ENCODE results near the gene HLA-DOA.

Gene HLA-DOA

DNA sequence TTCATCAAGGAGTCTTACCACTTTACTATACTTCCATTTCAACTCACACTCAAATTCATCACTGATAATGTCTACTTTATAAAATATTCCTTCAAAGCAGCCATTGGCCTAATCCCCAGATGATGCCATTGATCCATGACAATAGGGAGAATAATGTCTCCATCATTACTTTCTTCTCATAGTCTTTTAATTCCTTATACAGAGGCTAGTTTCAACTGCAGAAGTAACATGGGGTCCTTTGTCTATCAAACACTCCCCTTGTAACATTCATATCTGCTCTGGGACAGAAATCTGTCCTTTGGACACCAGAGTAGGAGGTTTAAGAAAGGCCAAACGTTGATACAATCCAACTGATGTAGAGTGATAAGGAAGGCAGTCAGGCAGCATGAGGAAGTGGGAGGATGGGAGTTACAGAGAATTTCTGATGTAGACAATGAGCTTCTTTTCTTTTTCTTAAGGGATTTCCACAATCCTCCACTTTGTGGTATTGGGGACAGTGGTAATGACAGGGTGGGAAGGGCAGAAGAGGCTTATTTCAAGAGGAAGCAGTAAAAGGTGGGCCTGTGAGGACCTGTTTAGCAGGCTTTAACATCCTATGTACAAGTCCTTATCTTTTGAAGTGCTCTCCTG, 18.9 kb upstream of the HLA-DOA start:
- TF ChIP-seq, protein P1, sequence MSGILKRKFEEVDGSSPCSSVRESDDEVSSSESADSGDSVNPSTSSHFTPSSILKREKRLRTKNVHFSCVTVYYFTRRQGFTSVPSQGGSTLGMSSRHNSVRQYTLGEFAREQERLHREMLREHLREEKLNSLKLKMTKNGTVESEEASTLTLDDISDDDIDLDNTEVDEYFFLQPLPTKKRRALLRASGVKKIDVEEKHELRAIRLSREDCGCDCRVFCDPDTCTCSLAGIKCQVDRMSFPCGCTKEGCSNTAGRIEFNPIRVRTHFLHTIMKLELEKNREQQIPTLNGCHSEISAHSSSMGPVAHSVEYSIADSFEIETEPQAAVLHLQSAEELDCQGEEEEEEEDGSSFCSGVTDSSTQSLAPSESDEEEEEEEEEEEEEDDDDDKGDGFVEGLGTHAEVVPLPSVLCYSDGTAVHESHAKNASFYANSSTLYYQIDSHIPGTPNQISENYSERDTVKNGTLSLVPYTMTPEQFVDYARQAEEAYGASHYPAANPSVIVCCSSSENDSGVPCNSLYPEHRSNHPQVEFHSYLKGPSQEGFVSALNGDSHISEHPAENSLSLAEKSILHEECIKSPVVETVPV (CRISPR knock-in tag; IDR thresholded peaks at IDR 0.05), result no peak
- TF ChIP-seq GLIS3 (CRISPR knock-in tag; IDR thresholded peaks at IDR 0.05) (no peak), TOX (CRISPR knock-in tag; IDR thresholded peaks at IDR 0.05; ENCODE audit: borderline replicate concordance) (no peak), ZC3H10 (CRISPR knock-in tag; IDR thresholded peaks at IDR 0.05) (no peak), ESRRG (CRISPR knock-in tag; IDR thresholded peaks at IDR 0.05) (no peak), ZFP30 (CRISPR knock-in tag; IDR thresholded peaks at IDR 0.05) (no peak), ZFP3 (CRISPR knock-in tag; IDR thresholded peaks at IDR 0.05) (no peak), RARB (CRISPR knock-in tag; IDR thresholded peaks at IDR 0.05) (no peak), ZNF8 (CRISPR knock-in tag; IDR thresholded peaks at IDR 0.05) (no peak), OSR1 (CRISPR knock-in tag; IDR thresholded peaks at IDR 0.05) (no peak), PPARA (CRISPR knock-in tag; IDR thresholded peaks at IDR 0.05; ENCODE audit: borderline replicate concordance) (no peak), SNAI2 (CRISPR knock-in tag; IDR thresholded peaks at IDR 0.05) (no peak), TCF4 (CRISPR knock-in tag; IDR thresholded peaks at IDR 0.05; ENCODE audit: borderline replicate concordance) (no peak), ZNF565 (CRISPR knock-in tag; conservative IDR thresholded peaks at IDR 0.05; ENCODE audit: low read depth) (no peak), ZNF70 (CRISPR knock-in tag; IDR thresholded peaks at IDR 0.05) (no peak)
- TF ChIP-seq, protein P2, sequence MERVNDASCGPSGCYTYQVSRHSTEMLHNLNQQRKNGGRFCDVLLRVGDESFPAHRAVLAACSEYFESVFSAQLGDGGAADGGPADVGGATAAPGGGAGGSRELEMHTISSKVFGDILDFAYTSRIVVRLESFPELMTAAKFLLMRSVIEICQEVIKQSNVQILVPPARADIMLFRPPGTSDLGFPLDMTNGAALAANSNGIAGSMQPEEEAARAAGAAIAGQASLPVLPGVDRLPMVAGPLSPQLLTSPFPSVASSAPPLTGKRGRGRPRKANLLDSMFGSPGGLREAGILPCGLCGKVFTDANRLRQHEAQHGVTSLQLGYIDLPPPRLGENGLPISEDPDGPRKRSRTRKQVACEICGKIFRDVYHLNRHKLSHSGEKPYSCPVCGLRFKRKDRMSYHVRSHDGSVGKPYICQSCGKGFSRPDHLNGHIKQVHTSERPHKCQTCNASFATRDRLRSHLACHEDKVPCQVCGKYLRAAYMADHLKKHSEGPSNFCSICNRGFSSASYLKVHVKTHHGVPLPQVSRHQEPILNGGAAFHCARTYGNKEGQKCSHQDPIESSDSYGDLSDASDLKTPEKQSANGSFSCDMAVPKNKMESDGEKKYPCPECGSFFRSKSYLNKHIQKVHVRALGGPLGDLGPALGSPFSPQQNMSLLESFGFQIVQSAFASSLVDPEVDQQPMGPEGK (CRISPR knock-in tag; IDR thresholded peaks at IDR 0.05; ENCODE audit: borderline replicate concordance), result no peak
- TF ChIP-seq, protein P3, sequence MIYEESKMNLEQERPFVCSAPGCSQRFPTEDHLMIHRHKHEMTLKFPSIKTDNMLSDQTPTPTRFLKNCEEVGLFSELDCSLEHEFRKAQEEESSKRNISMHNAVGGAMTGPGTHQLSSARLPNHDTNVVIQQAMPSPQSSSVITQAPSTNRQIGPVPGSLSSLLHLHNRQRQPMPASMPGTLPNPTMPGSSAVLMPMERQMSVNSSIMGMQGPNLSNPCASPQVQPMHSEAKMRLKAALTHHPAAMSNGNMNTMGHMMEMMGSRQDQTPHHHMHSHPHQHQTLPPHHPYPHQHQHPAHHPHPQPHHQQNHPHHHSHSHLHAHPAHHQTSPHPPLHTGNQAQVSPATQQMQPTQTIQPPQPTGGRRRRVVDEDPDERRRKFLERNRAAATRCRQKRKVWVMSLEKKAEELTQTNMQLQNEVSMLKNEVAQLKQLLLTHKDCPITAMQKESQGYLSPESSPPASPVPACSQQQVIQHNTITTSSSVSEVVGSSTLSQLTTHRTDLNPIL (CRISPR knock-in tag; IDR thresholded peaks at IDR 0.05; ENCODE audit: low read depth), result no peak
- TF ChIP-seq, protein P4, sequence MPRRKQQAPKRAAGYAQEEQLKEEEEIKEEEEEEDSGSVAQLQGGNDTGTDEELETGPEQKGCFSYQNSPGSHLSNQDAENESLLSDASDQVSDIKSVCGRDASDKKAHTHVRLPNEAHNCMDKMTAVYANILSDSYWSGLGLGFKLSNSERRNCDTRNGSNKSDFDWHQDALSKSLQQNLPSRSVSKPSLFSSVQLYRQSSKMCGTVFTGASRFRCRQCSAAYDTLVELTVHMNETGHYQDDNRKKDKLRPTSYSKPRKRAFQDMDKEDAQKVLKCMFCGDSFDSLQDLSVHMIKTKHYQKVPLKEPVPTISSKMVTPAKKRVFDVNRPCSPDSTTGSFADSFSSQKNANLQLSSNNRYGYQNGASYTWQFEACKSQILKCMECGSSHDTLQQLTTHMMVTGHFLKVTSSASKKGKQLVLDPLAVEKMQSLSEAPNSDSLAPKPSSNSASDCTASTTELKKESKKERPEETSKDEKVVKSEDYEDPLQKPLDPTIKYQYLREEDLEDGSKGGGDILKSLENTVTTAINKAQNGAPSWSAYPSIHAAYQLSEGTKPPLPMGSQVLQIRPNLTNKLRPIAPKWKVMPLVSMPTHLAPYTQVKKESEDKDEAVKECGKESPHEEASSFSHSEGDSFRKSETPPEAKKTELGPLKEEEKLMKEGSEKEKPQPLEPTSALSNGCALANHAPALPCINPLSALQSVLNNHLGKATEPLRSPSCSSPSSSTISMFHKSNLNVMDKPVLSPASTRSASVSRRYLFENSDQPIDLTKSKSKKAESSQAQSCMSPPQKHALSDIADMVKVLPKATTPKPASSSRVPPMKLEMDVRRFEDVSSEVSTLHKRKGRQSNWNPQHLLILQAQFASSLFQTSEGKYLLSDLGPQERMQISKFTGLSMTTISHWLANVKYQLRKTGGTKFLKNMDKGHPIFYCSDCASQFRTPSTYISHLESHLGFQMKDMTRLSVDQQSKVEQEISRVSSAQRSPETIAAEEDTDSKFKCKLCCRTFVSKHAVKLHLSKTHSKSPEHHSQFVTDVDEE (CRISPR knock-in tag; IDR thresholded peaks at IDR 0.05), result no peak
- TF ChIP-seq, protein P5, sequence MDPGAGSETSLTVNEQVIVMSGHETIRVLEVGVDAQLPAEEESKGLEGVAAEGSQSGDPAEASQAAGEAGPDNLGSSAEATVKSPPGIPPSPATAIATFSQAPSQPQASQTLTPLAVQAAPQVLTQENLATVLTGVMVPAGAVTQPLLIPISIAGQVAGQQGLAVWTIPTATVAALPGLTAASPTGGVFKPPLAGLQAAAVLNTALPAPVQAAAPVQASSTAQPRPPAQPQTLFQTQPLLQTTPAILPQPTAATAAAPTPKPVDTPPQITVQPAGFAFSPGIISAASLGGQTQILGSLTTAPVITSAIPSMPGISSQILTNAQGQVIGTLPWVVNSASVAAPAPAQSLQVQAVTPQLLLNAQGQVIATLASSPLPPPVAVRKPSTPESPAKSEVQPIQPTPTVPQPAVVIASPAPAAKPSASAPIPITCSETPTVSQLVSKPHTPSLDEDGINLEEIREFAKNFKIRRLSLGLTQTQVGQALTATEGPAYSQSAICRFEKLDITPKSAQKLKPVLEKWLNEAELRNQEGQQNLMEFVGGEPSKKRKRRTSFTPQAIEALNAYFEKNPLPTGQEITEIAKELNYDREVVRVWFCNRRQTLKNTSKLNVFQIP (CRISPR knock-in tag; IDR thresholded peaks at IDR 0.05; ENCODE audit: borderline replicate concordance, low read depth), result no peak
- ATAC-seq, result no peak

DNA sequence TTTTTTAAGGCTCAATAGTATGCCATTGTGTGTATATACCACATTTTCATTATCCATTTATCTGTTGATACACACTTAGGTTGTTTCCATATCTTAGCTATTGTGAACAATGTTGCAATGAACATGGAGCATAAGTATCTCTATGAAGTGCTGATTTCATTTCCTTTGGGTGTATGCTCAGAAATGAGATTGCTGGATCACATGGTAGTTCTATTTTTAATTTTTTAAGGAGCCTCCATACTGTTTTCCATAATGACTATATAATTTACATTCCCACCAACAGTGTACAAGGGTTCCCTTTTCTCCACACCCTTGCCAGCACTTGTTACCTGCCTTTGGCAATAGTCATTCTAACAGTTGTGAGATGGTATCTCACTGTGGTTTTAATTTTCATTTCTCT, 15.1 kb upstream of the HLA-DOA start:
- no peak for ATAC-seq
- TF ChIP-seq ISL1 (CRISPR knock-in tag; IDR thresholded peaks at IDR 0.05) (no peak), ZNF70 (CRISPR knock-in tag; IDR thresholded peaks at IDR 0.05) (no peak), RARB (CRISPR knock-in tag; IDR thresholded peaks at IDR 0.05) (no peak)

DNA sequence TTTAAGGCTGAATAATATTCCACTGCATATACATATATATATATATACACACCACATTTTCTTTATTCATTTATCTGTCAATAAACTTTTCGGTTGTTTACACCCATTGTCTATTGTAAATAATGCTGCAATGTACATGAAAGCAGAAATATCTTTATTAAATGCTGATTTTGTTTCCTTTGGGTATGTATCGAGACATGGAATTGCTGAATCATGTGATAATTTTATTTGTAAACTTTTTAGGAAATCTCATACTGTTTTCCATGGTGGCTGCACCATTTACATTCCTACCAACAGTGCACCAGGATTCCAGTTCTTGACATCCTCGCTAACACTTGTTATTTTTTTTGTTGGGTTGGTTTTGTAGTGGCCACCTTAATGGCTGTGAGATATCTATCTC, 14.1 kb upstream of the HLA-DOA start:
- TF ChIP-seq PPARA (CRISPR knock-in tag; IDR thresholded peaks at IDR 0.05; ENCODE audit: borderline replicate concordance) (no peak), ZNF70 (CRISPR knock-in tag; IDR thresholded peaks at IDR 0.05) (no peak), BACH2 (CRISPR knock-in tag; IDR thresholded peaks at IDR 0.05; ENCODE audit: borderline replicate concordance) (no peak), ESRRG (CRISPR knock-in tag; IDR thresholded peaks at IDR 0.05) (no peak), ZC3H10 (CRISPR knock-in tag; IDR thresholded peaks at IDR 0.05) (no peak), TOX (CRISPR knock-in tag; IDR thresholded peaks at IDR 0.05; ENCODE audit: borderline replicate concordance) (no peak), ZNF565 (CRISPR knock-in tag; conservative IDR thresholded peaks at IDR 0.05; ENCODE audit: low read depth) (no peak), ZFP3 (CRISPR knock-in tag; IDR thresholded peaks at IDR 0.05) (no peak), RARB (CRISPR knock-in tag; IDR thresholded peaks at IDR 0.05) (no peak), ISL1 (CRISPR knock-in tag; IDR thresholded peaks at IDR 0.05) (no peak), CSDC2 (CRISPR knock-in tag; IDR thresholded peaks at IDR 0.05) (no peak), ZNF8 (CRISPR knock-in tag; IDR thresholded peaks at IDR 0.05) (no peak)
- TF ChIP-seq, protein P1 (CRISPR knock-in tag; IDR thresholded peaks at IDR 0.05), result no peak
- TF ChIP-seq, protein P3 (CRISPR knock-in tag; IDR thresholded peaks at IDR 0.05; ENCODE audit: low read depth), result no peak
- ATAC-seq, result no peak

Measured in SK-N-SH treated with all-trans-retinoic acid at 6 μM for 48 hours (cell line).